Activated naive CD8-positive, alpha-beta T cell treated with anti-CD3 and anti-CD28 coated beads, Interleukin-2, amount 50 U/mL, for 16 hours (primary cell): ENCODE data around the gene HIVEP3.

Experiments used
- DNase-seq: peaks from one replicate; pipeline ENCODE4 v3.0.0-alpha.2; 2020; ENCODE audit warnings: low read depth, low spot score

Gene HIVEP3

DNA sequence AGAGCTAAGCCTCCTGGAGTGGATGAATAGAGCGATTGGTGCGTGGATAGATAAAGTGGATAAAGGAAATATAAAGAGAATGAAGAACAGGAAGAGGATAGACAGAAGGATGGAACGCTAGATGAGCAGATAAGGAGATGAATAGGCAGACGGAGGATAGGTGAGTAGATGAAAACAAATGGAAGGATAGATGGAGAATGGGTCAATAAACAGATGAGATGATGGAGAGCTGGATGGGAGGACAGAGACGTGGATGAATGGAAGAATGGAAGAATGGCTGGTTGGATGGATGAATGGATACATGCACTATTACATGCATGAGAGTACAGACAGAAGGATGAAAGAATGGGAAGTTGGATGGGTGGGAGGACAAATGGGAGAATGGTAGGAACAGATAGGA lies 399.1 kb downstream of the HIVEP3 start:
- DNase-seq = no peak

DNA sequence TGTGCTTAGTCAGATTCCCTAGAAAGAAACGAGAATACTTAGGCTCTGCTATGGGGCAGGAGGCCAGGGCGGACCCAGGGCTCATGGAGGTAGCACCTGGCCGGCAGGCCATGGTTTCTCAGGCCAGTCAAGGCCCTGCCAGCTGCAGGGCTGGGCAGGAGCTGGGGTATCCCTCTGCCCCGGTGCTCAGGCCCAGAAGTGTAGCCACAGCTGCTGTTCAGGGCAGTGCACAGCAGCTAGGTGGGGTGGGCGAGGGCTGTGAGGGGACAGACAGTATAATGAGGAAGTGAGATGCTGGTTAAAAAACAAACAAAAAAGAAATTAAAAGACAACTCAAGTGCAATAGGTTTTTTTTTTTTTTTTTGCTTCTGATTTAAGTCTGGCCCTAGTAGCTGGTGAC lies 400.3 kb downstream of the HIVEP3 start:
- no peak for DNase-seq

DNA sequence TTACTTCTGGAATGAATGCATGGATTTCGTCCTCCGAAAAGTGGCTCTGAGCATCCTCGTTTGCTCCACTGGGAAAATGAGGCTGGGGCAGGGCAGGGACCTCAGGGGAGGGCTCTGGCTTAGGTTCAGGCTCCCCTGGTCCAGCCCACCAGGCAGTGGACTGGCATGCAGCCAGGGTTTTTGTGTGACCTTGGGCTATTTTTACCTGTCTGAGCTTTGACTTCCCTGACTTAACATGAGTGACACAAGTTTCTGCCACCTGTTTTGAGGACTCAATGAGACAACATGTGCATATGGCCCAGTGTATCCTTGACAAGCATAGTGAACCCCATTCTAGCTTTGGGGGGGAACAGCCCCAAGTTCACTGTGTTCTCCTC lies 401.7 kb downstream of the HIVEP3 start:
- no peak for DNase-seq

DNA sequence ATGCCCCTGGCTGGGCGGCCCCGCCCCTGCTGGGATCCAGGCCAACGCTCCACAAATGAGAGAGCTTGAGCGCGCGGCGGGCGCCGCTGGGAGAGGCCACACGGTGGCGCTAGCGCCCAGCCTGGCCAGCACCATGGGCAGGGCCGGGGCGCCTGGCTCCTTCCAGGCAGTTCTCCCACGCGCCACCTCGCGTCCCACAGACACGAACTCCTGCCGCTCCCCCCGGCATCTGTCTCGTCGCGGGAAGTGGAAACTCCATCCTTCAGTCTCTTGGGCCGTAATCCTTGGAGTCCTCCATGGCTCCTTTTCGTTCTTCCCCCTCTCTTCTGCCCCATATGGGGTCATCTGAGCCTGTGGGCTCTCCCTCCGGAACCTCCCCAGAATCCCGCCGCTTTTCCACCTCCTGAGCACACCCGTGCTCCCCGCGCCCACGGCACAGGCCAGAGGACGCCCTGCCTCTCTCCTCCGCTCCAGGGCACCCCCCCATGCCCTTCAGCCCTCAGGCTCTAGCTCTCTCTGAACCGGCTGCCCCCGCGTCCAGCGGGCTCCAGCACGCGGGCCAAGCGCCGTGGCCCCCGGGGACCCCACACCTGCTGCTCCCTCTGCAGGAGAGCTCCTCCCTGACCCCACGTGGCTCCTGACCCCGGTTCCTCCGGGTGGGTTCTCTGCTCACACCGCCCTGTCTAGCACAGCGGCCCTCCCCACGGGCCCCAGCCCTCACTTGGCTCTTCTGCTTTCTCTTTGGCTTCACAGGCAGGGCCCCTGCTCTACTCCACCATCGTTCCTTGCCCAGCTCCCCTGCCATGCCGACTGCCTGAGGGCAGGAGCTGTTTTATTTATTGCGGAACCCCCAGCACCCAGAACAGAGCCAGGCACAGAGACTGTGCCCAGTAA lies 402.3 kb downstream of the HIVEP3 start:
- no peak for DNase-seq

DNA sequence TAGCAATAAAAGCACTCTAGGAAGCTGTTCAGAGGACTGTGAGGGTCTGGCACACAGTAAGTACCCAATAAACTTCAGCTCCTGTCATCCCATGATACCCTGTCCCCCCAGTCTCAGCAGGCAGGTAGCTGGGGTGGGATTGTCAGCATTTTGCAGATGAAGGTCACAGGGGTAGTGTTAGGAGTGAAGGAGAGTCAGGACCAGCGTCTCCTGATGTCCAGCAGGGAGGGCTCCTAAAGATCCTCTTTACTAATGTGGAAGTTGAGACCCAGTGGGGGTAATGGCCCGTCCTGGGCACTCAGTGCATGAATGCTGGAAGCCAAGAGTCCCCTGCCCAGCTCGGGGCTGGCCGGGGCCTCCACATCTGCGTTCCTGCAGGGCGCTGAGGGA lies 402.9 kb downstream of the HIVEP3 start:
- no peak for DNase-seq

DNA sequence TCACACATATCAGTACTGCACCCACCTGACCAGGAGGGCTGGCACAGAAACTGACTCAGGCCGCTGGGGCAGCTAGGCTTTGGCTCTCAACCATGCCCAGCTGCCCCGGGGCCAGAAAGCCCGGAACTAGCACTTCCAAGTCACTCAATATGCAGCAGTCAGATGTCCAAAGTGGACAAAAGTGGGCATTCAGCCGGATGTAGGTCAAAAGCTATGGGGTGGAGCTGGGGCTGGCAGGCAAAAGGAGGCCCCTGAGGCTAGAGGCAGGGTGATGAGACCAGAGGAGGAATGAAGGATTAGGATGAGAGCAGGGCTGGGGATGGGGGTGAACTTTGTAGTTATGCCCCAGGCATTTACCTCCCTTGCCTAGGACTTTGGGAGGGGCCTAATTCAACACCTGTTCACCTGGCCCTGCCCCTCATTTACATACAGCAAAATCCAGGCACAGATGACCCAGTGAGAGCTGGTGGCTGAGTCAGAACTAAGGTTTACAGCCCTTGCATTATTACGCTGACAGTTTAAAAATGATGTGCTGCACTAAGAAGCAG lies 403.5 kb downstream of the HIVEP3 start:
- no peak for DNase-seq

DNA sequence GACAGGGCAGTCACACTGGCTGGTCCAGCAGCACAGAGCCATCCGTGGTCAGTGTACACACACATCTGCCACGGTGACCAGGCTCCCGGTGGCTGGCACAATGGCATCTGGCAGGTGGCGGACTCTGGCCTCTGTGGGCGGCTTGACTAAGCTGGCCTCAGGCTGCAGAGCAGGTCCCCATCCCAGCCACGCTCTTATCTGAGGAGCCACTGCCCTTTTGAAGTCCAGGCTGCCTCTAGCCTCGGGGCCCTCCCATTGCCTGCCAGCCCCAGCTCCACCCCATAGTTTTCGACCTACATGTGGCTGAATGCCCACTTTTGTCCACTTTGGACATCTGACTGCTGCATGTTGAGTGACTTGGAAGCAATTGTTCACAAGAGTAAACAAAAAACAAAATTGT lies 404.3 kb downstream of the HIVEP3 start:
- DNase-seq = no peak

DNA sequence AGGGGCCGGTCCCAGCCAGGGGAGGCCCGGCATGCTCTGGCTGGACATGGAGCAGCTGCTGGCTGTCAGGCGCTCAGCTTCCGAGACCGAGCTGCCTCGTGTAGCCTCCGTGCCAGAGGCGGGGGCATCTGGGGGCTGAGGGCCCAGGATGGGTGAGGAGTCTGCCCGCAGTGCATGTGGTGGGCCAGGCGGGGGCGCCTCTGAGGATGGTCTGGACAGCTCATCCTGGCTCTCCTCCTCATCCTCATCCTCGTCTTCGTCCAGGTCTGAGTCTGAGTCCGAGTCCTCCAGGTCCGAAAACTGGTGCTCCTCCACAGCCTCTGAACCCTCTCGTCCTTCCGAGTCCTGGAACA lies 405.4 kb downstream of the HIVEP3 start:
- DNase-seq = no peak

DNA sequence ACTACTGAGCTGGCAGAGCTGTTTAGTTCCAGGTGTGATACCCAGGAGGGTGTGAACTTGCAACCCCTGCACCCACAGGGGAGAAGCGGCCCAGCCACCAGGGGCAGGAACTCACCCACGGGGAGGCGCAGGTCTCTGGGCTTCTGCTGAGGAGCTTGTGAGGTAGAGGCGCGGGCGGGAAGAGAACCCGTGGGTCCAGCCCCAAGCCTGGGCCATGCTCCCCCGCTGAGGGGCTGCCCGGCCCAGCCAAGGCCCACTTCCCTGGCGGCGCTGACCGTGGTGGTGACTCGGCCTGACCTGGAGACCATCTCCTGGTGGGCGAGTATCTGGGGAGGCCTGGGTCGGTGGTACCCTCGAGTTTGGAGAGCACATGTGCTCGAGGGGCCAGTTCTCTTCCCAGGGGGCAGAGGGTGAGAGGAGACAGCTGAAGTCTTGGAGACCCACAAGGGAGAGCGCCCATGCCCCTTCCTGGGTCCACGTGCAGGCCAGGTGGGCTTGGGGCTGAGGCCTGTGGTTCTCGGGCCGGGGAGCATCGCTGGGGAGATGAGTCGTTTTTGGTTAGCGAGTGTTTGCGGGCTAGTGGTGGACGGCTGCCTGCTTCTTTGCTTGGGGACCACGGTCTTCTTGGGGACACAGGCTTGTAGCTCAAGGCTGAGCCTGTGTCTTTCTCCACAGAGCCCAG lies 405.9 kb downstream of the HIVEP3 start:
- no peak for DNase-seq

DNA sequence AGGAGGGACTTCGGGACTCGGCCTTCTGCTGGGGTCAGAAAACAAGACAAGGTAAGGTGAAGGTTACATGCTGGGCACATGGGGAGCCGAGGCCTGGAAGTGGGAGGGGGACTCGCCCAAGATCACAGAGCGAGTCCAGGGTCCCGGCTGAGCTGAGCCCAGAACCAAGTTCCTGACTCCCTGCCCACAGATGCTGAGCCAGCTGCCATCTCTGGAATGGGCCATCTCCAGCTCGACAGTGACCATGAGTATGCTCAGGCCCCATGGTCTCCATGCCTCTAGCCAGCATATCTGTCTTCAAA lies 407.5 kb downstream of the HIVEP3 start:
- no peak for DNase-seq

DNA sequence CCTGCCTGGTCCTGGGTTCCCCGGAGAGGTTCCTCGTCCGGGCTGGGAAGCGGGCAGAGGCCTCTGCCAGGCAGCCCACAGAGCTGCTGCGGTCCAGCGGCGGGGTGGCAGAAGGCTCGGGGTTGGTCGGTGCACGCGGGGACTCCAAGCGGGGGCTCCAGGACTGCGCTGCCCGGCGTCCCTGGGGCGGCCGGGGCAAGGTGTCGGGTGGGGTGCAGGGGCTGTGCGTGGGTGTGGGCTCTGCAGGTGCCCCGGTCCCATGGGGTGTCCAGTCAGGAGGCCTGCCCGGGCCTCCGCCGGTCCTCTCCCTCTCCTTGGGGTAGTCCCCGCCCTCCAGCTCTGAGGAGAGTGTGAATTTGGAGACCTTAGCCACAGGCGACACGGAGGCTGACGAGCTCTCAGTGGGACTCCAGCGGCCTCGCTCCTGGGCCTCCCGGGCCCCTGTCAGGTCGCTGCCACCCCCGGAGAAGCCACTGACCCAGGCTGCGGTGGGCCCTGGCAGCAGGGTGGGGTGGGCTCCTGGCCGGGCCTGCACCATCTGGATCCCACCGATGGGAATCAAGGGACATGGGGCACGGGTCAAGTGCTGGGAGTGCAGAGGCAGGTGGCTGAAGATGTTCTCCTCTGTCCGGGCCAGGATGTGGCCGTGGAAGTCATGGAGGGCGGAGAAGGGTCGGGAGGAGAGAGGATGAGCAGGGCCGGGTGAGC lies 408.0 kb downstream of the HIVEP3 start:
- no peak for DNase-seq

DNA sequence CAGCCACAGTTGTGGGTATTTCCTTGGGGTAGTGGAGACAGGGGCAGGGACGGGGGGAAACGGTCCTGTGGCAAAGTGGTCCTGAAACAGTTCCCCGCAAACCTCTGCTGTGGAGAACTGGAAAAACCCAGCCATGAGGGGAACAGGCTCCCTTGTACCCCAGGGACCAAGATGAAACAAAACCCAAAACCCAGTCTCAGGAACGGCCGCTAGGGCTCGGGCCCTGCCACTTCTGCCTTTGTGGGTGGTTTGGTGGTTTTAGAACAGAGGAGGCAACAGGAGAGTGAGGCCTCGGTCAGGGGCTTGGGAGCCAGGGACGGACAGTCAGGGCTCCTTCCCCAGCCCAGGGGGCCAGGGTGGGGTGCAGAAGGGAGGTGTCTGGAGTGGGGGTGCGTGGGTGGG lies 409.5 kb downstream of the HIVEP3 start:
- no peak for DNase-seq

DNA sequence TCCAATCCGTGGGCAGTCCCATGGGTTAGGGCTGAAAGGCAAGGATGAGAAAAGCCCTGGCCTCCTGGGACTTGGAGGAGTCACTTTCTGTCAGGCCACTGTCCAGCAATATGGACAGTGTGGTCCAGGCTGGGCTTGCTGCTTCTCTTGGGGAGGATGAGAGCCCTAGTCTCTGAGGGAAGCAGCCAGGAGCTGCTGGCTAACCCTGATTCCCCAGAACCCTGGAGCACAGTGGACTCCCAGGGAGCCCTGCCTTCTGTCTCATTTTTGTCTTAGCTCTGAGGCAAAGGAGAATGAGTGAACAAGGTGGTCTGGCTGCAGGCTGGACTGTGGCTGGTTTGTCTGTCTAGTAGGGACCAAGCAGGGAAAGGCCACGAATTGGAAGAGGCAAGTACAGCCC lies 410.4 kb downstream of the HIVEP3 start:
- no peak for DNase-seq

DNA sequence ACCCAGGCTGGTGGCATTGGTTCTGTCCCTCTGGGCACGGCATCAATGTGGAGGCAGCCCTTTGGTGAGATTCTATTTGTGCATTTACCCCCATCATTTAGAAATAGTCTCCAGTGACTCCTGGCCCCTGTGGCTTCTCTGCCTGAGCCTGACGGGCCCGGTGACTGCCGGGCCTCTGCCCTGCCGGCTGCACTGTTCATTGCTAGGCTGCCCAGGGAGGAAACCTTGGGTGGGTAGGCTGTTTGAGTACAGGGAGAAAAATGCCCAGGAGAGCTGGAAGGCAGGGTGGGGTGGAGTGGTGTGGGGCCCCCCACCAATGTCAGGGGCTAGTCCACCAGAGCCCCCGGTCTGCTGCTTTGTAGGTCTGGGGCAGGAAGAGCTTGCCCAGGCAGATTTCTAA lies 410.9 kb downstream of the HIVEP3 start:
- DNase-seq = no peak

DNA sequence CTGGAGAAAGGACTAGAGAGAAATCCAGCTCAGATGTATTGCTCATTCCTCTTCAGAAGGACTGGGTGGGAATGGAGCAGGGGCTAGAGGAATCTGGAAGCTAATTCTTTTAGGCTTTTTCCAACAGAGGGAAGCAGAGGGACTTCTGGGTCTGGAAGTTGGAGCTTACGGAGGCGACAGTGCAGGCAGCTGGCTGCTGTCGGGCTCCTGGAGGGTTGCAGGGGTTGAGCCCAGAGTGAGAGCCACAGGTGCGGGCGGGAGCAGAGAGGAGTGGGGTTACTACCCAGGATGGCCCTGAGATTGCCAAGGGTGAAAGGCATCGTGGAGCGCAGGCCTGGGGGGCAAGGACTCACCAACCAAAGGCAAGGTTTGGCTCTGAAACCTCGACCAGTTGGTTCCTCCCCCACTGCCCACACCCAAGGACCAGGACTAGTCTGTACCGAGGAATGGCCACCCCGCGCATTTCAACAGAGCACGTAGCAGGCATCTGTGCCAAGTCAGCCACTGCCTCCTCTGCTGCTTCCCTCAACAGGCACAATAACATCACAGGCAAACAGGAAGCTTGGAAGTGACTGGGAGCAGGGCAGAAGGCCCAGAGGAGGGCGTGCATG lies 411.5 kb downstream of the HIVEP3 start:
- no peak for DNase-seq

DNA sequence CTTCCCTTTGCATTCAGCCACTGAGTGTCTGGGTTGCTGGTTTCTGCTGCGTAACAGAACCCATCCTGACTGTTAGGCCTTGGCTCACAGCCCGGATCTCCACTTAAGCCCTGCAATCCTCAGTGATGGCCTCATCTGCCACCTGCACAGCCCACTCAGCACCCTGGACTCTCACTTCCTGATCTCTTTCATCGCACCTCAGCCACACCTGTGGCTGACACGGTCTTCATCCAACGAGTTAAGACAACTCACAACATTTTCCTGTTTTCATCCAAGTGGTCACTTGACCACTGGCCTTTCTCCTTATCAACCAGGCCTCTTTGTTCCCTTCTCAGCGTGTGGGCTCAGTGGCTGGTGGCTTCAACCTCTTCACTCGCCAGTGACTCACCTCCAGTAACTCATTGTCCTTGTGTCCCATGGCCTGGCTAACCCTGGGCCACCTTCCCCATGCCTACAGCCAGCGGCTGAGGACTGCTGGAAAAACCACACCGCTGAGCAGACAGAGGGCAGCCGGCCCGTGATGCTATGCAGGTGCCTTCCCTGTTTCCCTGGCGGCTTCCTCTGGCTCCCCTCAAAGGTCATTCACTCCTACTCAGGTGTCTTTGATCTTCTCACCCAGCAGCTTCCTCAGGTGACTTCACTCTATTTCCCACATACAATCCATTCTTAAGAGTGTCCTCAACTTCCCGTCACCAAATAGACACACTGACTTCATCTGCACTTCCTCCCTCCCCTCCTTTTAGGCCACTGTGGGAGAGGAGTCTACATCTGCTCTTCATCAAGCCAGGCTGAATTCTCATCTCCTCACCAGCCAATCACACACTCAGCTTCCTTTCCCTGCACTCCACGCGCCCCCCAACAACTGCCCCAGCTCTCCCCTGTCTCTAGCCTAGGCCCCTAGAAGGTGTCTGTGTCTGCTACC lies 414.3 kb downstream of the HIVEP3 start:
- no peak for DNase-seq

DNA sequence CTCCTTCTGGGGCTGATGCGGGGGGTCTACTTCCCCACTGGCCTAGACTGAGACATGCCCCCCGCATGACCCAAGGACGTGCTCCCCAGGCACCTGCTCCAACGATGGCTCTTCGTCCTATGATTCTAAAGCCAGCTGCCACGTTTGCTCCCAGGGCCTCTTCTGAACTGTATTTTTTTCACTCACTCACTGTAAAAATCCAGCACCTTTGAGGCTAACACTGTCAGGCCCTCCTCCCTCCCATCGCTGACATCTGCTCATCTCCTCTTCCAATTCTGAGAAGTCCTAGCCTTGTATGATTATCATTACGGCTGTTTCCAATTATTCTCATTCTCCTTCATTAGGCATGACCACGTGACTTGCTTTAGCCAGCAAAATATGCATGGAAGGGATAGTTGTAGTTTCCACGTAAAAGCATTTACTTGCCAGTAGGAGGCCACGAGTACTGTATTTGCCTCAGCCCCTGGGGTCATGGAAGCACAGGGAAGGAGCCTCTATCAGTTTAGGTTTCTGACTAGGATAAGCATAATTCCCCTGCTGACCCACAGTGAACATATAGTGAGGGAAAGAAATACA lies 415.1 kb downstream of the HIVEP3 start:
- DNase-seq = no peak

DNA sequence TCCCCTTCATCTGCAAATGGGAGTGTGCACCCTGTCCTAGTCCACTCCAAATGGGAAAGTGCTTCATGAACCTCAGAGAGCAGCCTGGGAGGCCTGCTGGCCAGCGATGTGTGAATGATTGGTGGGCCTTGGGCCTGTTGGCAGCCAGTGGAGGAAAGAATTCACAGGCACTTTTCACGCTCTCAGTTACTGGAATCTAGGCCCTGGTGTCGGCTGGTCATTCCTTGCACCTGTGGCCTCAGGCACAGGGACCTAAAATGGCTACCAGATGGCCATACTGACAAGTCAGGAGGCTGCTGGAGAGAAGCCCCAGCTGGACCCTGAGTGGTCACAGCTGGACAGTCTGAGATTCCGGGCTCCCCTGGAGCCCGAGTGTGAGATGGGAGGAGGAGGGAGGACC lies 415.8 kb downstream of the HIVEP3 start:
- DNase-seq = no peak

DNA sequence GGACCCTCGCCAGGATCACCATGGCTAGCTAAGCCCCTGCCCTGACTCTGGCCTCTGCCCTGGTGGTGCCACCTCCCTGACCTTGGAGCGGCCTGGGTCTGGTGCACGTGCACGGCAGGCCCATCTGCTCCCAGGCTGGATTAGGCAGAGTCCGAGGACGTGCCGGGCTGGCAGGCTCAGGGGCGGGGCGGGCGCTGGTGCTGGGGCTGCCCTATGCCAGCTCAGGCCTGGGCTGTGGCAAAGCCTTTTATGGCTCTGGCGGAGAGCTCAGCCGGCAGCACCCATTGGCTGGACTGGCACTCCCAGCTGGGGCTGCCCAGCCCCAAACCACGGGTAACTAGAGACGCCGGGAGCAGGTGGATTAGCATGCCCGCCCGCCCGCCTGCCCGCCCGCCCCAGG lies 417.1 kb downstream of the HIVEP3 start:
- DNase-seq = no peak

DNA sequence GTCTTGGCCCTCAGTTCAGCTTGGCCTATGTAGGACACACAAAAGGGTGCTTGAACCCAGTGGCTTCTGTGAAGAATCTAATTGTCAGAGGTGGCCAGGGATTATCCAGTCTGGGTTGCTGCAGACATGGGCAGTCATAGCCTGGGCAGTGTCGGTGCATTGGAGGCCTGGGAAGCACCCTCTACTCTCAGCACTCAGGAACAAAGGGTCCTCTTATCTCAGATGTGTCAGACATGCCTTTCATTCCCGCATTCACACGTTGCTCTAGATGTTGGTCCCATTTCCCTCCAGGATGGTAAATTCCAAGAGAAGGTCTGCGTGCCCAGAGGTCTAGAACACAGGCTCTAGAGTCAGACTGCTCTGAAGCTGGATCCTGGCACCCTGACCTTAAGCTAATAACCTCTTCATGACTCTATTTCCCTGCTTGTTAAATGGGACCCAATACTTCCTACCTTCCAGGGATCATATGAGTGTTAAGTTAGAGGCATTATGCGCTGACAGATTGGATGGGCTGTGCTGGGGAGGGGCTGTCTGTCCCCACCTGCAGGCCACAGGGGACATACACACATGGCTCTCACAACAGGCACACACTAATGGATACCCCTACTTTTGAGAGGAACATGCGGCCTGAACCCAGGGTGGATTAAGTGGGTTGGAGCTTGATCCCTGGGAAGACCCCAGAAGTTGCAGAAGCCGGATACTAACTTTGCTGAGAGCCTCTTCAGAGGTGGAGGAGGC lies 417.8 kb downstream of the HIVEP3 start:
- no peak for DNase-seq
